ENCODE data around the gene CRYGB.

DNA sequence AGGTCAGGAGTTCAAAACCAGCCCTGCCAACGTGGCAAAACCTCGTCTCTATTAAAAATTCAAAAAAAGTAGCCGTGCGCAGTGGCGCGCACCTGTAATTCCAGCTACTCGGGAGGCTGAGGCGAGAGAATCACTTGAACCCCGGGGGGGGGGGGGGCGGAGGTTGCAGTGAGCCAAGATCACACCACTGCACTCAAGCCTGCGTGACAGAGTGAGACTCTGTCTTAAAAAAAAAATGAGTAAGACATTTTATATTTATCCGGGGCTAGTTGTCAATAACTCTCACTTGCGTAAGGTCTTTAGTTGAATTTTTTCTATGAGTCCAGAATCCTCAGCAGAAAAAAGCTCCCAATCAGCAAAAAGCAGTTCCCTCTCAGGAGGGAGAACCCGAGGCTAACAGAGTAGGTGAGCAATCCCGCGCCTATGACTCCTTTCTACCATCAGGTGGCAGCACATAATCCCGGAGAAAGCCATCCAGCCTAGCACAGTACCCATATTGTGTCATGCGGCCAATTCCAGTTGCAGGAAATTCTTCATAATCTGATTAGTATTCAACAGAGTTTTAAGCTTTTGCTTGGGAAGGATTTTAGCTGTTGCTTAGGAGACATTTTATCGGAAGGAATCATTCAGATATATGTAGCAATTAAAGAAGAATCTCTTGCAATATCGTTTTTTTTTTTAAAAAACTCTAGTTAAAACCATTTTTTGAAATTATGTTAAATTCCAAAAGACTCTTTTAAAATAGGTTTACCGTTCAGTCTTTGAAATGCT, 29.3 kb upstream of the CRYGB start:
- TF ChIP-seq, protein P1, sequence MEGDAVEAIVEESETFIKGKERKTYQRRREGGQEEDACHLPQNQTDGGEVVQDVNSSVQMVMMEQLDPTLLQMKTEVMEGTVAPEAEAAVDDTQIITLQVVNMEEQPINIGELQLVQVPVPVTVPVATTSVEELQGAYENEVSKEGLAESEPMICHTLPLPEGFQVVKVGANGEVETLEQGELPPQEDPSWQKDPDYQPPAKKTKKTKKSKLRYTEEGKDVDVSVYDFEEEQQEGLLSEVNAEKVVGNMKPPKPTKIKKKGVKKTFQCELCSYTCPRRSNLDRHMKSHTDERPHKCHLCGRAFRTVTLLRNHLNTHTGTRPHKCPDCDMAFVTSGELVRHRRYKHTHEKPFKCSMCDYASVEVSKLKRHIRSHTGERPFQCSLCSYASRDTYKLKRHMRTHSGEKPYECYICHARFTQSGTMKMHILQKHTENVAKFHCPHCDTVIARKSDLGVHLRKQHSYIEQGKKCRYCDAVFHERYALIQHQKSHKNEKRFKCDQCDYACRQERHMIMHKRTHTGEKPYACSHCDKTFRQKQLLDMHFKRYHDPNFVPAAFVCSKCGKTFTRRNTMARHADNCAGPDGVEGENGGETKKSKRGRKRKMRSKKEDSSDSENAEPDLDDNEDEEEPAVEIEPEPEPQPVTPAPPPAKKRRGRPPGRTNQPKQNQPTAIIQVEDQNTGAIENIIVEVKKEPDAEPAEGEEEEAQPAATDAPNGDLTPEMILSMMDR (conservative IDR thresholded peaks at IDR 0.05; ENCODE audit: low read depth, low read length) = peak; percentile 92
- no peak for TF ChIP-seq EZH2 (IDR thresholded peaks at IDR 0.05; ENCODE audit: borderline replicate concordance, low read depth, low read length, poor library complexity, severe bottlenecking)
